Measurements from ENCODE around the gene OPCML.

OPCML gene

DNA sequence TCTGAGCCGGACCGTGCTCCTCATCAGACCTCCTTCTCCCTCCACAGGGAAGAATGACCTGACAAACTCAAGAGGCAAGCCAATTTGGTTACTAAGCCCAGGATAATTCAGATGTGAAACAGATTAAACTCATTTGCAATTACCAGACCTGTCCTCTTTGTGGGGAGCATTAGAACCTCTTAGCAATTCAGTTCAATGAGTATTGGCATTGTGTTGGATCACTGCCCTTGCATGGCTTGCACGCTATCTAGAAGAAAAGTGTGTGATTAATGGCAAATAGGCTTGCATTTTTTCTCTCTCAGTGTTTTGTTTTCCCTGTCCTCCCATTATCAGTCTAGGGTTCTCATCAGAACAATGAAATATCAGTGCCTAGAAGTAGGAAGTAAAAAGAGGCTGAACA lies 365.6 kb downstream of the OPCML start:
- DNase-seq = no peak

DNA sequence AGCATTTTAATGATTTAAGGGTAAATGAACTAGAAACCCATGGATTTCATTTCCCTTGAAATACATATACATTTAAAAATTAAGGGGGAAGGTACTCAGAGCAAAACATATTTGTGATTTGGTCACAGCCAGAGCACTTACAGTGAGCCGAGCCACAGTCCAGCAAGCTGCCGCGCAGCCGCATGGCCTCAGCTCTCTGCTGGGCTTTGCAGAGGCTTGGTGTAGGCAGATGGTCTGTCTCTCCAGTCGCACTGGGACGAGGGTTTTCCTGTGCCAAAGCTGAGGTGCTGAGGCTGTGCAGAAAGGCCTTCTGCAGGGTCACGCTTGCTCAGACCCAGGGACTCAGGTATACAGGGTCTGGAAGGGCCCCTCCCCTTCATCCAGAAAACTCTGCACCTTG lies 367.3 kb downstream of the OPCML start:
- no peak for DNase-seq

- peak; percentile 48 for DNase-seq
These were observed 368.6 kb downstream of the OPCML start for GRCh38 chr11:133163463-133164419.

DNA sequence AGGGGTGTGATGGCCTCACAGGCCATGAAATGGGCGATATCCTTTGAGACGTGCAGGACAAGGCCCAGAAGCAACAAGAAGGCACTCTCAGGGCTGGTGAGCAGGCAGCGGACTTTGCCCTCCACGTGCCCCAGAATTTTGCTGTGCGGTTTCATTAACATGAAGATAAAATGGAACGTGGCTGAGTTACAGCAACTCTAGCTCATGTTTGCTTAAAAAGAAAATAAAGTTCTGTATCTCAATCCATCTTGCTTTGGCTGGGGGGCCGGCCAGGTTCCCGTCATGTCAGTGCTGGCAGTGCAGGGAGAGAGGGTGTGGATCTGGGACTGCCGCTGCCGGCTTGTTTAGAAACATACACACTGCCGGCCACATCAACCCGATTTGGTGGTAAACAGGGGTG lies 370.1 kb downstream of the OPCML start:
- no peak for DNase-seq

- no peak for DNase-seq
These were observed 371.5 kb downstream of the OPCML start for GRCh38 chr11:133160754-133161153.

- no peak for DNase-seq
These were observed 375.1 kb downstream of the OPCML start for GRCh38 chr11:133156986-133157745.

DNA sequence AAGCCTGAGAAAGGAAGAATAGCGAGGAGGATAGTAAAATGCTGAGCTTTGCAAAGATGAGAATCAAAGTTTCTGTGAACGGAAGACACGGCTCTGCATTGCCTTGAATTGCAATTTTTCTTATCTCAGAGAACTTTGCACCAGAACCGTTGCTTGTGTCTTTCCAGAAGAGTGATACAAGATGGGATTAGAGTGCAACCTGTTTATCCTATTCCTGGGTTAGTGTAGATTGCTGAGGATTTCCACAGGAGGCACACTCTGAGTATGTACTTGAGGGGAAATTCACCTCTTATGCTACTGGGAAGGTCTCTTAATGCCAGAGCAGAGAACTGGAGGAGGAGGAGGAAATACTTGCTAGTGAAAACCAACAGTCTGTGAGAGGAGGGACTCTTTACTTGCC lies 377.5 kb downstream of the OPCML start:
- no peak for DNase-seq

GRCh38 chr11:133154076-133154475 lies 378.2 kb downstream of the OPCML start:
- DNase-seq = no peak

DNA sequence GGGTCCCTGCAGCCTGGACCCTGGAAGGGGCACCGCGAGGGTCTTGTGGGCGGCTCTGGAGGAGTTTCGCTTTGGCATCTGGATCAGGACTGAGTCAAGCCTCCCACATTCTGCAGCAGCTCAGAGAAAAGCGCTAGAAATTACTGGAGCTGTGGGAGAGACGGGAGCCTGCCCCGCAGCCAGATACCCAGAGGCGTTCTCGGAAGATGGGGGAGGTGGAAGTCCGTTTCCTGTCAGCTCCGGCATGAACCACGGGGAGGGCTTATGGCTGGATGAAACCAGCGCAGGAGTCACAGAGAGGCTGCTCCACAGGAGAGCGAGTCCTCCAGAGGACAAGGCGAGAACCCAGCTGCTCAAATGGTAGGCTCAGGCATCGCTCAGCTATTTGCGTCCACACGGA lies 379.3 kb downstream of the OPCML start:
- DNase-seq = peak; percentile 2

GRCh38 chr11:133149698-133150097 lies 382.6 kb downstream of the OPCML start:
- DNase-seq = no peak

GRCh38 chr11:133147625-133148024 lies 384.7 kb downstream of the OPCML start:
- no peak for DNase-seq

- DNase-seq = no peak
These were observed 385.5 kb downstream of the OPCML start for GRCh38 chr11:133146697-133147306.

DNA sequence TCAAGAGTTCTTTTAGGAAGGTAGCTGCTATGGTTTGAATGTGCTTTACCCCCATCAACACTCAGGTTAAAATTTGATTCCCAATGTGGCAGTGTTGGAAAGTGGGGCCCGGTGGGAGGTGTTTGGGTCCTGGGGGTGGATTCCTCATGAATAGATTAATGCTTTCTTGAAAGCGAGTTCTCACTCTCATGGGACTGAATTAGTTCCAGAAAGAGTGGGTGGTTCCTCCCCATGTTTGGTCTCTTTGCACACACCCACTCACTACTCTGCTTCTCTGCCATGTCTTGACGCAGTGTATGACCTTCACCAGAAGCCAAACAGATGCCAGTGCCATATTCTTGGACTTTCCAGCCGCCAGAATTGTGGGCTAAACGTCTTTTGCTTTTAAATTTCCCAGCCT lies 394.4 kb downstream of the OPCML start:
- DNase-seq = no peak

DNA sequence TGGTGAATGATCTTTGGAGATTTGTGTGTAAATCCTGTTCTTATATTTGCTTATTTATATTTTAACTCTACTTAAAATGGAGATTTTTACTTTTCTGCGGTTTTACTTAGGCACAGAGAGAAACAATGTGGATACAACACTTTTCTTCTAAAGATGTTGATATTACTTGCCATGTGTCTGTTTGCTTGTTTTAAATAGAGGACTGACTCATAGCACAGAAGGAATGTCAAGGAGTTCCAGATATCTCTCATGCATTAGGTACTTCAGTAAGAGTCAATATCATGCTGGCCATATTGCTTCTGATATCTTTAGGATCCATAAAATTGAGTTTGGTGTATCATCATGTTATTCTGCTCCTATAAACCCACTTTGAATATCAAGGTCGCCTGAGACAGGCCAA lies 395.0 kb downstream of the OPCML start:
- DNase-seq = no peak

DNA sequence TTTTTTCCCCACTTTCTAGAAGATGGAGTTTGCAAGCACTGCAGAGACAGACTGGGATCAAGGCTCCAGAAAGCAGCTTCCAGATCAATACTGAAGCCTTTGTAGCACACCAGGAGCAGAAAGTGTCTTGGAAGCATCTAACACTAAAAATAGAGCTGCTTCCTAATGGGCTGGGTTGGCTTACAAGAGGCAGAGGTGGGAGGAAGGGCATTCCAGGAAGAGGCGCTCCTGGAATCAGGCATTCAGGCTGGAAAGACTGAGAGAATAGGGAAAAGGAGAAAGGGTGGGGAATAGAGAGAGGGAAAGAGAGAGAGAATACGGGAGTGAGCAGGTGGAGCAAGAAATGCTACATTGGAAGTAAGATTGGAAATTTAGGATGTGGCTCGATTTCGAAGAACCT lies 395.9 kb downstream of the OPCML start:
- no peak for DNase-seq

- peak; percentile 46 for DNase-seq
These were observed 397.8 kb downstream of the OPCML start for GRCh38 chr11:133134314-133135173.

DNA sequence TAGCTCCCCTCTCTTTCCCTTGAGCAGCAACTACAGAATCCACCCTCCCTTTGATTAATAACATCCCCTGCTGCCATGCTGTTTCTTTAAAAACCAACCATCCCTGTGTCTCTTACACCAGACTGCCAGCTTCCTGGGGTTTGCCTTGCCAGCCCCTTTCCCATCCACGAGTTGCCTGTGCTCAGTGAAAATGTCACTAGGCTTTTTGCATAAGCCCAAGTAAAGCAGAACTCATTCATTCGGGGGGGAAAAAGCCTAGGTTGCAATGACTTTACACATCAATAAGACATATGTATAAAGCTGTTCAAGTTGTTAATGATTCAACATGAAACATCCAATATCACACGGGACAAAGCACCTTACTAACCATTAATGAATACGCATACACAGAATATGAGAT lies 398.7 kb downstream of the OPCML start:
- DNase-seq = no peak

DNA sequence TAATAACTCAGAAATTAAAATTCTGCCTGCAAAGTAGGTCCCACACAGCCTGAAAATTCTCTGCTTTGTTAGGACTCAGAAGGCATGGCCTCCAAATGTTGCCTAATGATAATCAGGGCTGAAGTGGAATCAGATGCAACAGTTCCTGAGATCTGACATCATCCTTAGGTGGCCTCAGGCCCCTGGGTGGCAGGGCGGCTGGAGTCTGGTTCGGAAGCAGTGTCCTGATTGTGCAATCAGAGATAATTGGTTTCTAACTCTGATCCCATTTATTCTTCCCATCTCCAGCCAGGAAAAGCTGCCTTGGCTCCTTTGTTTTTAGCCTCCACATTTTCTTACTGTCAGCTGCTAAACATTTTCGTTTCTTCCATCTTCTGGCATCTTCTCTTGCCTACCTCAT lies 399.3 kb downstream of the OPCML start:
- peak; percentile 5 for DNase-seq

DNA sequence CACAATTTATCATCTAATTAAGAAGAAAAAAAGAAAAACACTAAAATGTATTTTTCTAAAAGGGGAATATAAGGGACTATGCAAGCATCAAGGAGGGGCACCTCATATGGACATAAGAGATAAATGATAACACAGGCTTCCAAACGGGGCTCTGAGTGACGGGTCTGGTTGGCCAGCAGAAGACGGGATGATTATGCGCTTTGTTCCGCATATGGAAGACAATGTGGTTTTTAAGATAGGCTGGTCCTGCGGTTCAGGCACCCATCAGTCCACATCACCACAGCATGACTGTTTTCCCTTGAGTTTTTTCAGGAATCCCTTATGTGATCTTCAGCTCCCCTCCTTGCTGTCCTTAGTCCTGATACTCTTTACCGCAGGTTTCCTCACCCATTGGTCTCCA lies 404.6 kb downstream of the OPCML start:
- no peak for DNase-seq

DNA sequence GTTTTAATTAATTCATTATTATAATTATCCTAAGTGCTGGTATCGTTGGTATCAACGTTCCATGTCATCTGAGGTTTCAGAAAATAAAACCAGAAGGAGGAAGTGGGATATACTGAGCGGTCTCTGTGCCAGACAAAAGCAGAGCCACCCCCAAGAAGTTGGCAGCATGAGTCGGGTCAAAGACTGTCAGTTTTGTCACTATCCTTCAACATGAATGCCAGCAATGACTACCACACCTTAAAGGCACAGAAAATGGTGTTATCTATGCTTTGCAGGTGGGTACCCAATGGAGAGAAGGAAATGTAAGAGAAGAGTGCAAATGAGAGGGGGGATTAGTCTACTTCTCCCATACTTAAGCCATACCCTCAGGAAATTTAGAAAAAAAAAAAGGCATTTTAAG lies 408.5 kb downstream of the OPCML start:
- DNase-seq = no peak

- DNase-seq = no peak
These were observed 408.9 kb downstream of the OPCML start for GRCh38 chr11:133123366-133123765.

DNA sequence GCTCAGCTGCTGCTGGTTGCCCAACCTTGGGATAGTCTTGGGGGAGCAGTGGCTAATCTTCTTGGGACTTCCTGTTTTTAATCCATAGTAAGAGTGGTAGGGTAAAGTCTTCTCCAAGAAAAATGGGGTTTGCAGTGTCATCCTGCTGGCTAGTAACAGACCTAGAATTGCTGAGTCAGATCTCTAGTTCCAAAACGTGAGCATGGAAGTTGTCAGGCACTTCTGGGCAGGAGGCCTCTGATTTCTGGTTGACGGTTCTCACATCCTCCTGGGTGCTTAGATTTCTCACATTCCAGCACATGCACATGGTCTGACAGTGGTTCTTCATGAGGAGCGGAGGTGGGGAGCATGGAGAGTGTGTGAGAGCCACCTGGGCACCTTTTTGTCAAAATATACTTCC lies 410.0 kb downstream of the OPCML start:
- DNase-seq = no peak

All from fibroblast of skin of right biceps (primary cell).